ENCODE measurements around the gene PLA2G4D.

PLA2G4D gene

DNA sequence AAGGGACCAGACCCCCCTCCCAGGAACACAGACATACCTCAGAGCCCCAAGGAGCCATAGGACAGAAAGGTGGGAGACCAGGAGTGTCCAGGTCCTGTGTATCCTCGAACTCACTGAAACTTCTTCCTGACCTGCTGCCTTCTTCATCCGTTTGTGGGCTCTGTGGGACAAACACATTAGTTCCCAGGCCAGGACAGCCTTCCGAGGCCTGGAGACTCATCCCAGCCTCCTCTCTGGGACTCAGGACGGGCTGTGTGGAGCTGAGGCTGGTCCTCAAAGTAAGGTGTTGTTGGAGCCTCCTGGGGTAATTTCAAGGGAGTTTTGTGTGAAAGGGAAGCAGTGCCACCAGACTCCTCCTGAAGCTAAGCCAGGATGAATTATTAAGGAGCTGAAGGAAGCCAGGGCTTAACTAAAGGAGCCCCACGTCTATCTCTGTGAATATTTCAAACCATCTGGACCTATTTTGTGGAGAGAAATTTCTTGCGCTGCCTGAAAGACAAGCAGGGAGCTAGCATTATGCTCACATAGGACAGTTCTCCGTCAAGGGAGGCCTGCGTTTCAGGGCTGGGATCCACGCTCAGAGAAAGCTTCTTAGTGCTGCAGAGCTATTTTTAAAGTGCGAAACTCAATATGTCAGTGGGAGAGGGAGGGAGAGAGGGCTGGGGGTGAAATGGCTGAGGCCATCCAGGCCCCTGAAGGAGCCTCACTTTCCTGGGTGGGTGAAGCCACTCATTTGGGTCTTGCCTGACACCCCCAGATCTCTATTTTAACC lies 43.7 kb downstream of the PLA2G4D start:
- DNase-seq (ENCODE audit: low read depth): no peak

DNA sequence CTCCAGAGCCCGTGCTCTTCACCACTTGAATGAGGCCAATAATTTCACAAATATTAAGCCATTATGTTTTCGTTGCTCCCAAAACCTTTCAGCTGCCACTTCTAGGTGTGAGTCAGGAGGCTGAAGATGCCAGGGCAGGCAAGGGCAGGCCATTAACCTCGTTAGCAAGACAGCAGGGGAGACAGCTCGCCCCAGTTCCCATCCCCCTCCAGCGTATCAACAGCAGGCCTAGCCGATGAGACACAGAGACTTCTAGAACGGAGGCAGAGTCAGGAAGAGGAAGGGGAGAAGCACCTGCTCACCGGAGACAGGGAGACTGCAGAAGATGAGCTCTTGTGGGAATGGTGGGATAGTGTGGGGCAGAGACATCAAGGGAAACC lies 45.6 kb downstream of the PLA2G4D start:
- no peak for DNase-seq (ENCODE audit: low read depth)

DNA sequence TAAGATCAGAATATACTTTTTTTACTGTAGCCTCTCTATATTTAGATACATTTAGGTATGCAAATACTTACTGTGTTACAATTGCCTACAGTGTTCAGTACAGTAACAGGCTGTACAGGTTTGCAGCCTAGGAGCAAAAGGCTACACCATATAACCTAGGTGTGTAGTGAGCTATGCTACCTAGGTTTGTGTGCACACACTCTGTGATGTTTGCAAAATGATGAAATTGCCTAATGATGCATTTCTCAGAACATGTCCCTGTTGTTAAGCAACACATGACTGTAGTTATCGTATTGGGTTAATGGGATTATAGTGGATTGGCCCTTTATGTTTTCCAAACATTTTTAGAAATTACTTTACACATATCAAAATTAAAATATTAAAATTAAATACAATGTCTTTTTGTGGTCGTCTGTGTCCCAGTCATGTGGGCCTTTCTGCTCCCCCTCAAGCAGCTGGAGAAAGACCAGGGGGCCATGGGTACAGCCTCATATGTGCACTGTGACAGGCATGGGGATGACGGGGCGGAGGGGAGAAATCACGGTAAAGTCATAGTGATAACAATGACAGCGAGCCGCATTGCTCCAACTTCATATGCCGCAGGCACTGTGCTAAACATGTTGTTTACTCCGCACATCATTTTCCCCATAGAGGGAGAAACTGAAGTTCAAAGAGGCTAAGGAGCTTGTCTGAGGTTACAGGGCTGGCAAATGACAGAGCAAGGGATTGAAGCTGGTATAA lies 46.1 kb downstream of the PLA2G4D start:
- no peak for DNase-seq (ENCODE audit: low read depth)

DNA sequence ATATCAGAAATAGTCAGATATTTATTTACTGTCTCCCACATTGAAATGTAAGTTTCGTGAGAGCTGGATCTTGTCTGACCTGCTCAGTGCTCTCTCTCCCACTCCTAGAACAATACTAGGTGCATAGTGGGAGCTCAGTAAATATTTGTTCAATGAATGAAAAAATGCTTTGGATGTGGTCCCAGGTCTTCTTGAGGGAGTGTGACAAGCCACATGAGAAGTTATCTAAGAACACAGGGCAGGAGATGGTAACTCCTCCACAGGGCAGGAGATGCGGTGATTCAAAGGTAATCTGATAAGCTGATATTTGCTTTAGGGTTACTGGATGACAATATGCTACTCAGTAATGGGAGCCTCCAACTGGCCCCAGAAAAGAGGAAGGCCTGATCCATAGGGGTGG lies 47.8 kb downstream of the PLA2G4D start:
- no peak for DNase-seq (ENCODE audit: low read depth)

DNA sequence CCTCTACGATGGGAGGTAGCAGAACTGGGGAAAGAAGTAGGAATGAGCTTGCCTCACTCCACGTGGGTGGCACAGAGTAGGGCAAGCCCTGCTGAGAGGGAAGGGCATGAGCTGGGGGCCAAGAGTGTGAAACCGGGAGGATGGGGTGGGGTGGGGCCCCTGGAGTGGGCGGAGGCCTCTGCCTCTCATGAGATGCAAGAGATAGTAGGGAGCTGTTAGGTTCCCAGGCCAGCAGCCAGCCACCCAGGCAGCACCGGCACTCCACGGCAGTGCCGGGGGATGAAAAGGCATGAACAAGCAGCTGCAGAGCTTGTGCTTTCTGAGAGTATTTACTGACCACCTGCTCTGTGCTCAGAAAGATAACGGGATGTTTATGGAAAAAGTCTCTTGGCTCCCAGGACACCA lies 49.1 kb downstream of the PLA2G4D start:
- no peak for DNase-seq (ENCODE audit: low read depth)

DNA sequence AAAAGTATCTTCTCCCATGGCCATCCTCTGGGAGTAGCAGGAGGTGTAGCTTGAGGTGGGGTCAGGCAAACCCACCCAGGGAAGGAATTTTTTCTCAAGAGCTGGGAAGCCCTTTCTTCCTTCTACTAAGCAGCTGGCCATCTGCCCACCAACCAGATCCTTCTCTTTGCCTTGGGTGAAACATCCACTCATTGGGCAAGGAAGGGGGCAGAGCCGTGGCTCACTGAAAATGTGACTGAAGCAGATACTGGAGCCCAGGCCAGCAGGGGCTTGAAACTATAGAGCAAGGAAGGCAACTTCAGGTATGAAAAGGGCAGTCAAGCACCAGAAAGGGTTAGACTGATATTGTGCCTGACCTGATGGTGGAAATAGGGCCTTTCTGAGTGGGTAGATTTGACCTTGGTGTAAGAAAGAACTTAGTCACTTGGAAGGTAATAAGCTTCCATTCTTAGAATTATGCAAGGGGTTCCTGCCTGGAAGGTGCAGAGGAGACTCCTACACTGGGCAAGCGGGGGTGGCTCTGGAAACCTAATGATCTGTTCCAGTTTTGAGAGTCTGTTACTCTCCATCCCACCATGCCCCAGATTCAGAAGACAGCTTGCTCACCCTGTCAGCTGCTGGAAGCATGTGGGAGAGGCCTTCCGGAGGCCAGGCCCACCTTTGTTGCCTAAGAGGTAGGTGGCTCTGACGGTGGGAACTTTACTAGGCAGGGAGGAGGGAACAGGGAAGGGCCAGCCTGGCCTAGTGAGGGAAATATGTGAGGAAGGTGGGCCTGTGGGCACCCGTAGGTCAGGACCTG lies 51.6 kb downstream of the PLA2G4D start:
- DNase-seq (ENCODE audit: low read depth): no peak

DNA sequence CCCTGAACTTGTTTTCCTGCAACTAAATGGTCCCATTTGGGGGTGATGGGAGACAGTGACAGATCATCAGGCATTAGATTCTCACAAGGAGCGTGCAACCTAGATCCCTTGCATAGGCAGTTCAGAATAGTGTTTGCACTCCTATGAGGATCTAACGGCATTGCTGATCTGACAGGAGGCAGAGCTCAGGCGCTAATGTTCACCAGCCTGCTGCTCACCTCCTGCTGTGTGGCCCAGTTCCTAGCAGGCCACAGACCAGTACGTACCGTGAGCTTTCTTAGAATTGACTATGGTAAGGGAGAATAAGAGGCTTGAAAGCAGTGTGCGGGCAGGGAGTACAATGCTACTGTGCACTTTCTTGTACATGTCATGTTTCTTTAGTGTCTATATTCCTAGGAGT lies 56.0 kb downstream of the PLA2G4D start:
- no peak for DNase-seq (ENCODE audit: low read depth)

DNA sequence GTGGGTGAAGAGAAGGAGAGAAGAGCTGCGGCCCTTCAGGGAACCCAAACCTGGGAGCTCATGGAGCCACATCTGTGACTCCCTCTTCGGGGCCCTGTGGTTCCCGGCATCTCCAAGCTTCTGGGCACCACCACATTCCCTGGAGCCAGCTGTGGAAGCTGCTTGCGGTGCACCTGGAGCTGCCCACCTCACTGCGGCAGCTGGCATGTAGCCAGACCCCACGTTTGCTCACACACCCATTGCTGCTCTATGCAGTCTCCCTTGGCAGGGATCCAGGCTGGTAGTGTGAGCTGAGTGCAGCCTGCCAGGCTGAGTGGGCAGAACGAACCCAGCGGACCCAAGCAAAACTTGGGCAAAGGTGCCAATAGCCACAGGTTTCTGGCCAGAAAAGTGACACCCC lies 56.7 kb downstream of the PLA2G4D start:
- no peak for DNase-seq (ENCODE audit: low read depth)

DNA sequence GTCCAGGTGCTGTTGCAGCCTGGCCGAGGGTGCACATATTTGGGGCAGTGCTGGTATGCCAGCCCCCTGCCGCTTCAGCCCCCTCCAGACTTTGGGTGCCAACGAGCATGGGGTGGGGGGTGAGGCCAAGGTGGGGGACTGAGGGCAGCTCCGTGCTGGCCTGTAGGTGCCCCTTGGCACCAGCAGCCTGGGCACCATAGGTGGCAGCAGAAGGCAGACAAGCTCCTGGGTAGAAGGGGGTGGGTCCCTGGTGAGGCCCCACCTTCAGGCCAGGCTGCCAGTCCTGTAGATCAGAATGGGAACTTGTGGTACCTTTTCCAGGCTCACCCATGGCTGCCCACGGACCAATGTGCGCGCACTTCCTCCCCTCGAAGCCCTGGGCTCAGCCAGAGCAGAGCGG lies 57.4 kb downstream of the PLA2G4D start:
- no peak for DNase-seq (ENCODE audit: low read depth)

DNA sequence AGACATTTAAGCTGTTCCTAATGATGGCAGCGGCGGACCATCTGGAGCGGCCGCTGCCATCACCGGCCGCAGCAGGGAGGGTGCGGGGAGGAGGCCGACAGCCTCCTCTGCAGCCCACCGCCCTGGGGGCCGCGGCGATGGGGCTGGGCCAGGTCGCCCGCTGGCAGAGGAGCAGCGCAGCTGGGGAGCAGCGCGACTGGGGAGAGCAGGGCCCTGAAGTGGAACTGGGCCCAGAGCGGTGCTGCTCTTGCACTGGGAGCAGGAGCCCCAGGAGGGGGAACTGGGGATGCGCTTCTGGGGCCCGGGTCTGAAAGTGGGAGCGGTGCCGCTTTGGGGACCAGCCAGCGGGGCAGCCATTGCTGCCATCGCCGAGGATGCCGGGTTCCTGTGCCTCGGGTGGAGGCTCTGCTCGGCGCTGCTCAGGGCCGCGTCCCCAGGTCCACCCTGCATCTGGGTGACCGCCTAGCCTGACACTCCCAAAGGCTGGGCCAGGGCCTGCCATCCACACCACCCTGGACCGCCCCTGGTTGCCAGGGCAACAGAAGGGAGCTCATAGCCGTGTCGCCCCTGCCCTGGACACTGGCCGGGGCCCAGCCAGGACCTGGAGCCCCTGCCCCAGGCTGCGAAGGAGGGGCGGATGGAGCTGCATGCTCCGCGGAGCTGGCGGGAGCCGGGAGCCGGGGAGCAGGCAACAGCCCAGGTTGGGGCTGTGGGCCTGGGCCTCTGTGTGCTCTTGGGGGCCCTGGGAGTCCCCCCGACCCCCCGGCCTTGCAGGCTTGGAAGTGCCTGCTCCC lies 58.1 kb downstream of the PLA2G4D start:
- no peak for DNase-seq (ENCODE audit: low read depth)

DNA sequence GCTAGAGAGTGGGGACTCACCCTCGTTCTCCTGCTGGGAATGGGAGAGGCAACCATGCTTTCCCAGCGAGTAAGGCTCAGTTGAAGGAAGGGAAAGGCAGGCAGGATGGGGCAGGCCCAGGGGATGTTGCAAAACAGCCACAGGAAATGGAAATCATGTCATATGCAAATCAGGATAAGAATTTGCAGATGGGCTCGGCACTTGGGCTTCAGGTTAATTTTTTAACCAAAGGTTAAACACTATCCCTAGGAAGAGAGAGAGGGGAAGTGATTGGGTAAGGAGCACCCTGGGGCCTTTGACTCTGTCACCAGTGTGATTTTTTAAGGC lies 59.0 kb downstream of the PLA2G4D start:
- DNase-seq (ENCODE audit: low read depth): no peak

DNA sequence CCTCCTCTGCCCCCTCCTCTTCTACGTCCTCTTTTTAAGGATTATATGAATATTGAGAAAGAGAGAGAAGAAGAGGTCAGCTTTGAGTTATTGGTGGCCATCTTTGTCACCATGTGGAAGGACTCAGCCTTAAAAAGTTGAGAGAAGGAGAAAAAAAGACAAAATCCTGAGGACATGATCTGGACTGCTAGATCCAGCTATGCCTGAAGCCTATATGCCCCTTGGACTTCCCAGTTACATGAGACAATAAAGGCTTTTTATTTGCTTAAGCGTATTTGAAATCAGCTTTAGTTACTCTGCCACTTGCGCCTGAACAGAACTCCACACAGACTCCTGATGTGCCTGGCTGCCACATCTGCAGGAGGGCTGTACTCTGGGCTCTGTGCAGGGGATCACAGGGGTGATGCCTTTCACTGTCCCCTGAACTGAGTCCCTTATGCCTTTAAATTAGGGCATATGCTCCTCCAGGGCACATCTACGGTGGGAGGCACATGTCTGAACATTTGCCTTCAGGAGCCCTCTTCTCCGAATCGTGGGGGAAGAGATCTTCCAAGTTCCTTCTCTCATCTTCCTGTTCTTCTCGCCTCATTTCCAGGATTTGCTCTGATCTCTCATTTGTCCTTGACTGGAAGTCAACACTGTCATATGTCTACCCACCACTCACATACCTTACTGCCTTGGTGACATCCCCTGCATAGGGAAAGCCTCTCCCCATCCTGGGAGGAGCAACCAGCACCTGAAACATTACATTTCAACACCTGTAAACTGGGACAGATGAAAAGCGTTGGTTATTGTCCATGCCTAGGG lies 59.5 kb downstream of the PLA2G4D start:
- no peak for DNase-seq (ENCODE audit: low read depth)

DNA sequence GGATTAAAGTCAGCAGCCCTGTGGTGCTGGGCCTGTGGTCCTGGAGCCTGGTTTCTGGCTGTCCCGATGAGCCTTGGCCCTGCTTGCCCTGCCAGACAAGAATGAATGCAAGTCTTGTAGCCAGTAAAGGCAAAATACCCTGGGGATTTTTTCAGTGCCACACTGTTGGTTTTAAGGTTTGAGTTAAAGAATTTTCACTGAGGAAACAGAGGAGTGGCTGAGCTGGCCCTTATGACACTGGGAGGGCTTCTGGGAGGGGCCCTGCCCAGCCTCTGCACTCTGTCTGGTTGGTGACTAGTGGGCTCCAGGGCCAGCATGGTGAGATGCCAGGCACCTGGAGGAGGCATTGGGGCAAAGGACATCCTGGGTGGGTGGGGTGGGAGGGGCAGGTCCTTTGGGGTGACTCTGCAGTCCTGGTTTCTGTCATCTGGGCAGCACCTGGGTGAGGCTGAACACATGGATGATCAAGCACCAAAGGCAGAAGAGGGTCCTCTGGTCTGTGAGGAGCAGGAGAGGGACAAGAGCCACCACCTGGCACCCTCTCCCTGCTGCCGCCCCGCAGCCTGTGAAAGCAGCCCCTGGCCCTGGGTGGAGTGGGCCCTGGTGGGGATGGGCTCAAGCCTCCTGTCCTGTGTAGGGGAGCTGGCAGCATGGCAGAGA lies 61.0 kb downstream of the PLA2G4D start:
- no peak for DNase-seq (ENCODE audit: low read depth)

DNA sequence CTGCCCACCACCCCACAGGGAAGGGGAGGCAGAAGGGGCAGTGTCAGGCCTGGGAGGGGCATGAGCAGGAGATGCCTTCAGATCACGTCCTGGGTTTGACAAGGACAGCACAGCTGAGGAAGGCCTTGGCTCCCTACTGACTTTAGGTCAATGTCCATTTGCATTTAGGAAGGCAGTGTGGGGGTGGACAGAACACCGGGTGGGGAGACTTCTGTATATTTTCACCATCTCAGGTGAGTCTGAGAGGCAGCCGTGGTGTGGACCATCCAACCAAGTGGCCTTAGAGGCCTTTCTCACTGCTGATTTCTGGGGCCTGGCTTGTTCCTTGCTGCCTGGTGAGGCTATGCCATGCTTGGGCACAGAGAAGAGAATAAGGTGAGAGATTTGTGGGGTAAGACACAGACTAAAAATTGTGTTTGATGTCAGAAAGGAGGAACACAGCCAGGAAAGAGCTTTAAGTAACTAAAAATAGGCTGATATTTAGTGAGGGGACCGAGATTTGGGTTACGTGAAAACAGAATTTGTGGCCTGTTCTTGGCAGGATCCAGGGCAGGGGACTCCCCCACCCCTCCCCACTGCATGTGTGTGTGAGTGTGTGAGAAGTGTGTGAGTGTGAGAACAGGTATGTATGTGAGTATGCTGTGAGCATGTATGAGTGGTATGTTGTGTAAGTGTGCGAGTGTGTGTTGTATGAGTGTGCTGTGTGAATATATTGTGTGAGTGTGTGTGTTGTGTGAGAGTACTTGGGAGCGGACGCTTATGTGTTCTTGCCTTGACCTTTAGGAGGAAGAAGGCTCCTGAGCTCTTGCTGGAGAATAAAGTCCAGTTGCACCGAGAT lies 61.8 kb downstream of the PLA2G4D start:
- no peak for DNase-seq (ENCODE audit: low read depth)

DNA sequence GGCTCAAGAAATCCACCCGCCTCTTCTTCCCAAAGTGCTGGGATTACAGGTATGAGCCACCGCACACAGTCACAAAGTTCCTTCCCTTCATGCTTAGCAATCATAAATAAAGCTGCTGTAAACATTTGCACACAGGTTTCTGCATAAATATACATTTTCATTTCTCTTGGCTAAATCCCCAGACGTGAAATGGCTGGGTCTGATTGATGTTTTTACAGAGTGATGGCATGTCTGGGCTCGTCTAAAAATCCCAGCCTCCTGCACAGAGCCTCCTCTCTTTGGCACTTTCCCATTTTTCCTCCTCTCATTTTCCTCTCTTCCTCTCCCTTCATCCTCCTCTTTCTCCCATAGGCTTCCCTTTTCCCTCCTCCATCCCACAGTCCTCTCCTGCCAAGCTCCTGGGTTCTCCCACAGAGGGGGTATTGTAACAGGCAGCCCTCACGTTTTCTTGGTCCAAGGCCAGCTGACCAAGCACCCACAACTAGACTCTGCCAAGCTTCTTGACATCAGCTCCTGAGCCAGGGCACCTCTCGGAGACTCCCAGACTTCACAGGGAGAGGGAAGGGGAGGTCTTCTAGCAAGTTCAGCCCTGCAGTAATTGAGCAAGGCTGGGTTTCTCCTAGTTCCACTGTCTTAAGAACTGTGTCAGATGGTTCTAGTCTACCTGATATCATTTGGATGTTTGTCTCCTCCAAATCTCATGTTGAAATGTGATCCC lies 63.0 kb downstream of the PLA2G4D start:
- no peak for DNase-seq (ENCODE audit: low read depth)

DNA sequence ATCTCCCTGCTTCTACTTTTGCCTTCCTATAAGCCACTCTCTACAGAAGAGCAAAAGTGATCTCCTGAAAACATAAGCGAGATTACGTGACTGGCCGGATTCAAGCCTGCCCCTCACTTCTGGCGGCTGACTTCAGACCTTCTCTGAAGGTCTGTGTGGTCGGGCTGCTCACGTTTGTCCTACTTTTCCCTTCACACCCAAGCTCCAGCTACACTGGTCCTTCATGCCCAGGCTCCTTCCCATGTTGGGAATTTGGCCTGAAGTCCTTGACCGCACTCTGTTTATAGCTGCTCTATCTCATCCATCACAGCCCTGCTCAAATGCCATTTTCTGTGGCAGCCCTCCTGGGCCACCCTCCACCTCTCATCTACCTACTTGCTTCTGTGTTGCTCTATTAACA lies 66.8 kb downstream of the PLA2G4D start:
- DNase-seq (ENCODE audit: low read depth): no peak

DNA sequence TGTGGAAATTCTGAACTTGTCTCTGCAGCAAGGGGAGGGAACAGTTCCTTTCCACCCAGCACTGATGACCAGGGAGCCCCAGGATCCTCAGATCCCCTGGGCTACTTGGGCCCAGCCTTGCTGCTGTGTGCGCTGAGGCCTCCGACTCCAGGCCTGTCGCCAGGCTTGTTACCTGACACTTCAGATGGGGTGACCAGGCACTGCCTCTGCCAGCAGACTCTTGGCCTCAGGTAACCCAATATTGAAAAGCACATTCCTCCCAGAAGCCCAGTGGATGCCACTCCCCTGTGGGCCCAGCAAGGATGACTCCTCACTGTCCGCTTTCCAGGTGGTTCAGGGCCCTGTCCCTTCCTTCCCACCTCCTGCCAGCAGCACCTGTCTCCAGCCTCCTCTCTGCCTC lies 70.1 kb downstream of the PLA2G4D start:
- DNase-seq (ENCODE audit: low read depth): no peak

DNA sequence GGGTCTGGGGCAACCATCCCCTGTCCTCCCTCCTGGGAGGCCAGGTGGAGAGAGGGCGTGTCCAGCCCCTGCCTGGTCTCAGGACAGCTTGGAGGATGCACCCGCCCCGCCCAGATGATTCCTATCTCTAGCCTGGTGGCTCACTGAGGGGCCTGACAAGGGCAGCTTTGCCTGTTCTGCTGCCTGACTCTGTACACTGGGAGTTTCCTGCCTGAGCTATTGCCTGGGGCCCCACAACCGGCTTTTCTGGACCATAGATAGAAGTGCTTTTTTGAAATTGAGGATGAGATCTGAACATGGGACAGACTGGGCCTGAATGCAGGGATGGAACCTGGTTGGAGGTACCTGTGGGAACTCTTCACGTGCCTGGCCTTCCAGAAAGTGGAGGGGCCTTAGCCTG lies 72.8 kb downstream of the PLA2G4D start:
- no peak for DNase-seq (ENCODE audit: low read depth)

DNA sequence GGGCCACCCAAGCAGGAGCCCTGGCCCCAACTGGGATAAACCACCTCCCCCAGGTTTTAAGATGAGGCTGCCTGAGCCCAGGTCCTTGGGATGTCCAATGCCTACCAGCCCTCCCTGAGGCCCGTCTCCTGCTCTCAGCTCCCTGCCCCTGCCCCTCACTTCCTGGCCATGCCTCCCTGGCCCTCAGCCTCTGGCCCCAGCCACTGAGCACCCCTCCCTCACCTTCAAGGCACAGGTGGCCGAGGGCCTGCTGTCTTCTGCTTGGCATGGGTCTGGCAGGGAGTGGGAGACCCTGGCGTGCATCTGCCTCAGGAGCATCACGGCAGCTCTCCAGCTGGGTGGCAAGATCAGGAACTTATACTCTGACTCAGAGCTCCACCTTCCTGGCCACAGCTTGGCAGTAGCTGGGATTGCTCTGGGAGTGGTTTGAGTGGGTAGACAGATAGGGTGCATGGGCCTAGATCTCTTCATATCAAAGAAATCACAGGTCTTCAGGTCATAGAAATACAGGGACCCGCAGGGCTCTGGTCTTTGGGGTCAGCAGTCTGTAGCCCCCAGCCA lies 73.6 kb downstream of the PLA2G4D start, which contains the start of gene PLA2G4E:
Gene PLA2G4E (minus strand): TSS at position 330 of the 561 bp plus-strand sequence. CDS start 12 bp downstream, at position 318.
- no peak for DNase-seq (ENCODE audit: low read depth)
